Stimulated activated CD8-positive, alpha-beta memory T cell treated with anti-CD3 and anti-CD28 coated beads, Interleukin-4, amount 100 ng/mL, for 24 hours (primary cell): Measurements from ENCODE around the gene LSAMP.
"Not testable (repeated sequence)": the region's sequence is repeated elsewhere in the genome, so short reads cannot be mapped to it uniquely, and the experiment has no call there.

Experiments used
- DNase-seq: peaks from one replicate; pipeline ENCODE4 v3.0.0-alpha.2; 2020; ENCODE audit warnings: low read depth

LSAMP gene

DNA sequence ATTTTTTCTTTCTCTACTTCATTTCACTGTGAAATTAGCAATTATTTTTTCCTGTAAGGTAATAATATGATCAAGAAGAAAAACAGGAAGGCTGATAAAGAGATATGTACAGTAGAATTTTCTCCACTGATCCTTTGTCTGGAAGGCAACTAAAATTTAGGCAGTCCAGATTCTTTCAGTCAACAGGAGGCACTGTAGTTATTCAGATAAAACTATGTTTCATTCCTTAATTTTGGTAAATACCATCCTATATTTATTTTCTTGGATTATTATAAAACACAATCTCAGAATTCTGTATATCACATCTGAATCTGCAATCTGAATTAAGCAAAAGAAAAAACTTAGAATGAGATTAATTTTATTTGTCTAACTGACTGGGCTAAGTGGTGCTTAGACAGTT lies 343.2 kb downstream of the LSAMP start:
- no peak for DNase-seq

DNA sequence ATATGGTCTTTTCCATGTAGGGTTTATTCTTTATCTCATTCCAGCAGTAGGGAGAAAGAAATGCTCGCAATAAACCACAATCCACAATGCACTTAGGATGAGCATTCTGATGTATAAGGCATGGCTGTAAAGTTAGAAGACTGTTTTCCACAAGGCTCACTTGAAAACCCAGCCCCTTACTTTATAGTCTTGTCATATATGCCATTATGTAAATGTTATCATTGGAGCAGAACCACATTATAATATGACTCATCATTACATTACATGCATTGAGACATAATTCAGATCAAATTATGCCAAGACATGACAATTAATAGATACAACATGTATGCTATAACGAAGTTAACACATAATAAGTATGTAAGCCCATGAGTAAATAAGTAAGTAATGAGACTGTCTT lies 348.1 kb downstream of the LSAMP start:
- no peak for DNase-seq

DNA sequence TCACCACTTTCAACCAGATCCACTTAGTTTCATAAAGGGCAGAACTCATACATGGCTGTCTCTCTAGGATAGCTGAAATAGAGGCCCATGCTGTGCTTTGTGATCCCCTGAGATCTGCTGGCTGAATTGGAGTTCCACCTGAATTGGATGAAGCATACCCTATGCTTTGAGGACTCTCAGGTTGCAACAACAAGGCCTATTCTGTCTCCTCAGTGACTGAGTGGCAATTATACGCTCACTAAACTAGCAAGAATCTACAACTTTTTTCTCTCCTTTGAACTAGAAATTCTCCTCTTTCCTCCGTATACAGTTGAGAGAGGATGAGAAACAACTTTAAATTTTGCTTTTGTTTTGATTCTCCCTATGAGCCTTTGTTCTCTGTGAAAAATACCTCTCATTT lies 348.7 kb downstream of the LSAMP start:
- DNase-seq = no peak

DNA sequence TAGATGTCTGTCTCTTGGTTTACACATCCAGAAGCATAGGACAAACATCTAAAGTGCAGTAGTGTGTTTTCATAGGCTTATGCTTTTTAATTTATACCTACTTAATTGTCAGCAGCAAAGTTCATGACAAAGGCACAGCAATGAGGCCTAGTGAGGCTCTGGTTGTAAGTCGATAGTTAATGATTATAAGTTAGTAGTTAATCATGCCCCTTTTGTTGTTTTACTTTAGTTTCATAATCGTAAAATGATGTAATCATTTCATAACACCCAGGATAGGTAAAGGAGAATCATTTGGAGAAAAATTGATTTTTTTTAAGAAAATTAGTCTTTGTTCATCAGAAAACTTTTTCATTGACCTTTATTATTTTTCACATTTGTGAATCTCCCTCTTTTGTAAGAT lies 351.9 kb downstream of the LSAMP start:
- no peak for DNase-seq

DNA sequence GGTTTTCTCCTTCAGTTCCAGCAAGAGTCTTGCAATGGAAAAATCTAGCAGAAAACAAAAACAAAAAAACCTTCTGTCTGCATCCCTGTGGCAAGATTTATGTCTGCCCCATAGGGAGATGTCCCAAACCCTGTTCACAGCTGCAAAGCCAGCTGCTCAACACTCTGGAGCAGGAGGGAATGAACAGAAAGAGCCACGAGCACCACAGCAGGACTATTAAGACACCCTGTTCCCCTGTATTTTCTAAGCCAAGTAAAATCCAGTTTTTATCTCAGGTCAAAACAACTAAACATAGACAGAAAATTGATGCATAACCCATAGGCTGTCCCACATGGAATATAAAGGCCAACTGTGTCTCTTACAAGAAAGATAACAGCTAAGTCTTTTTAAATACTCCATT lies 357.9 kb downstream of the LSAMP start:
- DNase-seq = no peak

DNA sequence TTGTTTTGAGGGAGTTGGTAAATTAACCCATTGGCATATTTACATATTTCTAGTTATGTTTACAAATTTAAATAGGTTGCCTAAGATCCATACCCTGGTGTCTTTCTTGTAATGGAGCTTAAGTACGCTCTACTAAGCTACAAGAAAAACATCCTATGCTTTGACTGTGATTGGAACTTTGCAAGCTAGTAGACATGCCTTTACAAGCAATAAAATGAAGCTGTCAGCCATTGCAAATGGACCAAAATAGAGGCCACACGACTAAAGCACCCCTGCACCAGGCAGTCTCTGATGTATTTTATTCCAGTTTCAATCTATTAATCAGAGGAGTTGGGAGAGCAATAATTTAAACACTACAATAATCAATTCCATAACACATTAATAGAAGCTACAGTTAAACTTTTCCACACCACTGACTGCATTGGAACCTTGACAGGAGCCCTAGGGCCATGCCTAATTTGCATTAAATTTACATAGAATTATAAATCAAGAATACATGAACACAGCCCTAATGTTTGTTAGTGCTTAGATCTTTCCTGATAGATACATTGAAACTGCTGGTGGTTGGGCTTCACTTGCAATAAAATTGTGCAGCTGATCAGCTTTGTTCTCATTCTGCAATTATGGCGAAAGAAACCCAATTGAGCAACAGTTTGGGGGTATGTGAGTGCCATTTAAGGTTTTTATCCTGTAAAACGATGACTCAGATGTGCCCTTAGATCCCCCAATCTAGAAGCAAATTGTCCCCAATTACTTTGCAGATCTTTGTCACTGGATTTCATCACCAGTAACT lies 360.1 kb downstream of the LSAMP start:
- no peak for DNase-seq

DNA sequence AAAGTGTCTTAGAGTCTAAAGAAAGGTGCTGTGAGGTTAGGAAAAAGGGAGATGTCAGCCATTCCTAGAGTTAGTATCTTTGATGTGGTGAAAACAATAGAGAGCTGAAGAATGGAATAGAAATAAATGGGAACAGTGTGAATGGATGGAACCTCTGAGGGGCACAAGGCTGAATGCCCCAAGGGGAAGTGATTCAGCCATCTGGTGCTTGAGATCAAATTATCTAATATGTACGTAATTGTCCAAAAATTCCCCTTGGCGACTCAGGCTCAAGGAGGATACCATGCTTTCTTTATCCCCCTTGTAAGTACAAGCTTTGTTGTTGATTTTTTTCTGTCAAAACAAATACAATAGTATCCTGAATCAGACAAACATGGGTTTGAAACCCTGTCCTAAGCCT lies 361.6 kb downstream of the LSAMP start:
- DNase-seq = no peak

DNA sequence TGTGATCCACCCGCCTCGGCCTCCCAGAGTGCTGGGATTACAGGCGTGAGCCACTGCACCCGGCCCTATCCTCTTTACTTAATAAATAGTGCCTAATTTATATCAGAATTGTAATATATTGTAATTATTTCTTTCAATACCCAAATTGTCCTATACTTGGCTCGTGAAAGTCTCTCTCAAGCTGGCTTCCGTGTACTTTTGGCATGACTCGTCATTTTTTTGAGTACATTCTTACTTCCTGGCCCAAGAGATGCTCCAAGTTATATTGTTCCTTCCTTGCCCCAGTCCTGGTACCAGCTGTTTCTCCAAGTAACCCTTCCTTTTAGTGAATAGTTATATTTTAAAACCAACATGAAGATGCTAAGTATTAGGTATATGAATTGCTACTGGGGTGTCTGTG lies 366.7 kb downstream of the LSAMP start:
- no peak for DNase-seq

DNA sequence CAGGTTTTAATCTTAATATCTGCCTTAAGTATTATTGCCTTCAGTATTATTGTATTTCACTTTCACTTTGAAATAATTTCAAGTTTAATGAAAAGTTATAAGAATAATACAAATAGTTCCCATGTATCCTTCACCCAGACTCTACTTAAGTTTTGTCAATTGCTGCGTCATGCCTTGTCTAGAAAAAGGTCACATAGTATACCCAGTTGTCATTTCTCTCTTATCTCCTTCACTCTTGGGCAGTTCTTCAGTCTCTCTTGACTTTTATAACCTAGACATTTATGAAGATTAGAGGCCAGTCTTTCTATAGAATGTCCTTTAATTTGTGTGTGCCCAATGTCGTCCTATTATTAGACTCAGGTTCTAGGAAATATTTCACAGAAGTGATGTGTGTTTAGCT lies 367.7 kb downstream of the LSAMP start:
- DNase-seq = no peak

DNA sequence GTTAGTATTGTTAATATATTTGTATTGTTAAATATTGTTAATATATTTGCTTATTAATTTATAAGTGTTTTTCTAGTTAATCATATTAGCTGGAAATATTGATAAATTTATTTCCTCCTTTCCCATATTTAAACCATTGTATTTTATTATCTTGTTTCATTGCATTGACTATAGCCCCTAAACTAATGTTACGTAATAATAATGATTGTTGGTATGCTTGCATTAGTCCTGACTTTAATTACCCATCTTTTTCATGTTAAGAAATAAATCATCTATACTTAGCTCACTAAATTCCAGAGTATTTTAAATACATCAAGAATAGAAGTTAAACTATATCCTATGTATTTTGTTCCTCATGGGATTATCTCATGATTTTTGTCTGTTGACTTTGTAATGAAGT lies 368.2 kb downstream of the LSAMP start:
- no peak for DNase-seq

DNA sequence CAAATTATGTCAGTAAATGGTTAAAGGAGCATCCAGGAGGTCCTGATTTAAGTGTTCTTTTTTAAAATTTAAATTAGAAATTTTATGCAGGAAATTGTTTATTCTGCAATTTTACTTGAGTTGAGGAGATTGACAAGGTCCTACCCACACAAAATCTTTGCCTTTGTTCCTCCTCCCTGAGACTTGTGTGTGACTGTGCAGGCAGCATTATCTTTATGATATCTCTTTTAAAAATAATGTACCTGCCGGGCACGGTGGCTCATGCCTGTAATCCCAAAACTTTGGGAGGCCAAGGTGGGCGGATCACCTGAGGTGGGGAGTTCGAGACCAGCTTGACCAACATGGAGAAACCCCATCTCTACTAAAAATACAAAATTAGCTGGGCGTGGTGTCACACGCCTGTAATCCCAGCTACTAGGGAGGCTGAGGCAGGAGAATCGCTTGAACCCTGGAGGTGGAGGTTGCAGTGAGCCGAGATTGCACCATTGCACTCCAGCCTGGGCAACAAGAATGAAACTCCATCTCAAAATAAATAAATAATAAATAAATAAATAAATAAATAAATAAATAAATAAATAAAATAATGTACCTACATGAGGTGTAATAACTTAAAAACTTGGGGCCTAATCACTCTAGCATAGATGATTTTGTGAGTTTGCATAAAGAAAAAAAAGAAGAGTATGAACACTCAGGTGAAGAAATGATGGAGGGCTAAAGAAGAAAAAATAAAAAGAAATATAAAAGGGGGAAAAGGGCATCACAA lies 374.6 kb downstream of the LSAMP start:
- not testable (repeated sequence) for DNase-seq

DNA sequence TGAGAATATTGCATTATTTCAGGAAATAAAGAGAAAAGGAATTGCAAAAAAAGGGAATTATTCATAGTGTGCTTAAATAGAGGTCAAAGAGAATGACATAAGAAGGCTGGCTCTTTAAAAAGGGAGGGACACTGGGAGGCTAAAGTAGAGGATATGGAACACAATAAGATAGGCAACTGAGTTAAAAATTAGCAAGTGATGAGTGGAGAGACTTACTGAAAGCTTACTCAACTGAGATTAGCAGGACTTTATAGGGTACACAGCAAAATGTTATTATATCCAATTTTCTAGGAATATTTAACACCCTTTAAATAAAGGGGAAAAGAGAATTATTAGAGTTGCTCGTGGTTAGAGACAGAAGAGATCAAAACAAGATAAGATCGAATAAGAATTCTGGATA lies 375.2 kb downstream of the LSAMP start:
- DNase-seq = no peak

DNA sequence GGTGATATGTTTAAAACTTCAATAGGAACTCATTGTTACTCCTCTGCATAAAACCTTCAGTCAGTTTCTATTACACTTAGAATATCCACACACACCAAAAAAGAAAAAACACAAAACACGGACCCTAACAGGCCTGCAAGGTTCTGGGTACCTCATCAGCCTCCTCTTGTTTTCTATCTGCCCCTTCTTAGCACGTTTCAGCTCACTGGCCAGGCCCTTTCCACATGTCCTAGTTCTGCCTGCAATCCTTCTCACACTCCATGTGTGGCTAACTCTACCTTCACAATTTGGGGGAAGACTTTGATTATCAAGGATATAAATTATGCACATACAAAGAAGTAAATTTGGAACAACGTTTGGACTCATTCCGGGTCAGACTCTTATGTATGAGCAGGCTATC lies 376.3 kb downstream of the LSAMP start:
- no peak for DNase-seq

DNA sequence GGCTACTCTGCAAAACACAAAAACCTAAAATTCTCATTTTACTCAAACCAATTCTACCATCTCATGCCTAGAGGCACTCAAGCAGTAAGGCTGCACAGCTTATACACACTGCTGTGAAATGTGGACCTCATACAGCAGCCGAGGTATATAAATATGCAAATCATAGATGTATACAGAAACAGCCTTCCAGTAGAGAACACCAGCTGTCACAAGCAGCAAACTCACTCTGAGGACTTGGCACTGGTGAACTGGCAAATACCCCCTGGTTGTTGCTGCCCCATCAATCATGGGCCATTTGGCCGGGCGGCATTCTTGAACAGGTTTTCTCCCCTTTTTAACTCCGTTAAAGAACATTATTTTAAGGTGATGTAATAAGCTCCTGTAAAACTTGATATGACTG lies 378.0 kb downstream of the LSAMP start:
- DNase-seq = no peak

DNA sequence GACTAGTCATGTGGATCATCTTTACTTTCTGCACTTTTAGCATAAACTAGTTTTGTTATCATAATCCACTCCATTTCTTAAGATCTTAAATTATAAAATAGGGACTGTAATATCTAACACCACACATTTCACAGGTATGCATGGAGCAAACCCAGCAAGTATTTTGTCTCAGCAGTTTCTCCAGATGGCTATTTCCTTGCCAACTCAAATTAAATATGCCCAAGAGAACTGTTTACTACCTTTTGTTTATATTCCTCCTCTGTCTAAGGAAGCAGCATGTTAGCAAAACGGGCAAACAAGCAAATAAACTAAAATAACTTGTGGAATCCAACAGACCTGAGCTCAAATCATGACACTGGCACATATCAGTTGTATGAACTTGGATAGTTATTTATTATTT lies 379.8 kb downstream of the LSAMP start:
- no peak for DNase-seq

DNA sequence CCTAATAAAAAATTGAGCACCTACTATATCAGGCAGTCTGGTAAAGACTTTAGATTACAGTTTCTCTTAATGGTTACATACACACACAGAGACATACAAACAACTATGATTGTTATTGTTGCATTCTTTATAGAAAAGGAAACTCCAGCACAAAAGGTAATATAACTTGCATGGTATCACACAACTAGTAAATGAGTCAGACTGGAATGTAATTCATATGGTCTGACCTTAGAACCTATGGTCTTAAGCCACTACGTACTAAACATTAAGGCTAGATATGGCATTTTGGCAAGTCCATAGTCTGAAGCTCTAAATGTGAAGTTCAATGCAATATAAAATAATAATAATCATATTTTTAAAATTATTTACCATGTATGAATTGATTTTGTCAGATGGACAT lies 380.6 kb downstream of the LSAMP start:
- DNase-seq = no peak

DNA sequence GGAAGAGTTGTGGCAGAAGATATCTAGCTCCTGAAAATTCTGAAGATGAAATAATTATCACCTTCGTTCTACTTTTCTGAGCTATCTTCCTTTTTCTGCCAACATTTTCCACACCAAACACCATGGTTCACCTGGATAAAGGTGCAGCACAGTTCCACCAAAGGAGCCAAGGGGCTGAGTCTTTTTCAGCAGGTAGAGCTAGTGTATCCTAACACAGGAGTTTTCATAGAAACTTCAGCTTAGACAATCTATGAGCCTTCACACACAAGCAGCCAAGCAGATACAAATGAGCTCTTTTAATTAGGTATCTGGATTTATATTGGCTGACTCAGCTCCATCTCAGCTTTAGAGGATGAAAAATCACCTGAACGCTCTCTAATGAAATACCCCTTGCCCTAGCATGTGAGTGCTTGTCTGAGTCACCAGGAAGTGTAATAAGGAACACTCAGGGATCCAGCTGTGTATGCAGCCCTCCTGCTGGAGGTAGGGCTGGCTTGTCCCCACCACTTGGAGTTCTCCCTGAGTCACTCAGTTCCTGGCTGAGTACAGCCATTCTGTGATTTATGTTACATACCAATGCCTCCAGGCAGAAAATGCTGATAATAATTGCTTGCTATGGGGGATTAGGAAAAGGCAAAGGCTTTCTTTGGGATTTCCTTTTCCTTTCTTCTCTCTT lies 385.7 kb downstream of the LSAMP start:
- no peak for DNase-seq

DNA sequence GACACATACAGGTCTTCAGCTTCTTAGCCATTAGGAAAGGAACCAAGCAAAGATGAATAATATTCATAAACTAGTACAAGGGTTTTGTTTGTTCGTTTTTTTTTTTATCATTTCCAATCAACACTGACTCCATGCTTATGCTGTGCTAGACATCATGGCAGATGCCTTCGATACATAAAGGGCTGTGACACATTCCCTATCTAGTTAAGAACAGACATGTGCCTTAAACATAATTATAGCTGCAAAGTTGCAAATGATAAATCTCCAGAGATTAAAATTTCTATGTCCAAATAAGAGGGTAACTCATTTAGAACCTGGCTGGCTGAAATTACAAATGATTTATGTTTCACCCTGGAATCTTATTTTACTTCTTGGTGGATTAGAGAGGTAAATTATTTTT lies 386.4 kb downstream of the LSAMP start:
- DNase-seq = no peak

DNA sequence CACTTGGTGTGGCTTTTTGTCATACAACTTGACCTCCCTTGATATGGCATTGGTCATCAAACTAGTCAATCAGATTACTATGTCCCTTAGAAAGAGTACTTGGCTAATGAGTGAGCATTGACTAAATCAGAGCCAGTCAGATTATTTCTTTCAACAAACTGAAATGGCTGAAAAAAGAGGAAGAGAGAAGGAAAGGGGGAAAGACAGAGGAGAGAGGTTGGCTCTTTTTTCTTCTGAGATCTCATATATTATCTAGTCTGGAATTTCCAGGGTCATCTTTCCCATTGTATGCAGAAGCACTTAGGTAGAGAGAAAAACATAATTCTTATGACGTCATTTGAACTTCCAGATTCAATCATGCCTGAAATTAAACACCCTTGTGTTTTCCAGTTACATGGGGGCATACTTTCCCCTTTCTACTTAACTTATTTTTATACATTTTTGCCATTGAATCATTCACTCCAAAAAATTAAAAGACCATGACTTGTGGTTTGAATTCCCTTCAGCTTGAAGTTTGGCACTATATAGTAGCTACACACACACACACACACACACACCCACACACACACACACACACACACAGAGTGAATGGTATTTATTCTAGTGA lies 387.8 kb downstream of the LSAMP start:
- no peak for DNase-seq

DNA sequence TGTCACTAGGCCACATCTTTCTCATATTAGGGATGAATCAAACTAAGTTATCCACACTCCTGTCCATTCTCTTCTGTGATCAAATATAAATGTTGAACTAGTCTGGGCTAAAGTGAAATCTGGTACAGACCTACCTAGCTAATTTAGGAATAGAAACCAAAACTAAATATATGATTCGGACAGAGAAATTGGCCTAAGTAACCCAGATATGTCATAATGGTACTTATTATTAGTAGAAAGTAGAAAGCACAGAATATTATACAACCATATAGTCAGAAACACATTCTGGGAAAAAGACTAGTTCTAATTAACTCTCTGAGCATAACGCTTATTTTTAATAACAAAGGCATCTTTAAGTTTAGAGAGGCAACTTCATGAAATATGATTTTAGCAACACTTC lies 389.0 kb downstream of the LSAMP start:
- DNase-seq = no peak

DNA sequence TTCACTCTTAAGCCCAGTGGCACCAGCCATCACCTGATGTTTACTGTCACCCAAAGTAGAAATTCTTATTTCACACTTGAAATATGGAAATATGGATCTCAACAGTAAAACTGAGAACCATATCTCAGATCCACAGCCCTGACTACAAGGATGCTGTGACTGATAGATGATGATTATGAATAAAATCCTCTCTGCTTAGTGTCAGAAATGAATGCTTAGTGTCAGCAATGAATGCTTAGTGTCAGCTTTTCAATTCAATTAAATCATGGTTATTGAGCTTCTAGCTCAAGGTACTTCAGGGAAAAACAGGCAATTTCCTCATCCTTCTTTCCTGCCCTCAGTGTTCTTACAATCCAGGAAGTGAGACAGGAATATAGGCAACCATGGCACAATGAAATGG lies 392.3 kb downstream of the LSAMP start:
- no peak for DNase-seq

DNA sequence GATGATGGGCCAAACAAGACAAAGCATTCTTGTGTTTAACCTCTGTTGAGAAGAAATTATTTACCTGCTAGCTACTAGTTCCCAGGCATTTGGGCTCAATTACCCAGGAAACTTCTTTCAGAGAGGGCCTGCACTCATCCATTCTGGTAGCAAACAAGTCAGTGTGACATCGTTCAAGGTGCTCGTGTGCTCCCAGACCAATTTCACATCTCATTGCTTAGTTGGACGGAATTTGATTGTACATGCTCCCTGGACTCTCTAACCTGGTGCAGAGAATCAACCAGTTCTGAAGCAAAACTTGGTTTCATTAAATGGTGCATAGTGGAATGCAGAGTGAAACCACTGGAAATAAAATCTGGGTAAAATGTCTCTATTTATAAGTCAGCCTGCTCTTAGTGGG lies 392.7 kb downstream of the LSAMP start:
- no peak for DNase-seq

DNA sequence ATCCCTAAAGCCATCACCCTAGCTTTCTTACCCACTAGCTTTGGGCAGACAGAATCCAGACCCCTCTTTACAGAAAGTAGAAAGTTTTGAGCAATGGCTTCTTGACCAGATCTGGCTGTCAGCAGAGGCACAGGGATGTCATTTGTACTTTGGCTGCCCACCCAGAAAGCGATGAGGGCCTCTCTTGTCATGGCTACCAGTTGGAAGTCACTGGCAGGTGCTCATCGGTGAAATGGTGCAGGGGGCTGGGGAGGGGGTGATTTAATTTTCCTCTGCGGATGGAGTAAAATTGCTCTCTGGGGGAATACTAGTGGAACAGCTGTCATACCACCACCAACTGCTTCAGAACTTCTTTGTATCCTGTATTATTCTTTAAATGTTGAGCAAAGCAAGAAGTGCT lies 393.7 kb downstream of the LSAMP start:
- no peak for DNase-seq
